Fibroblast of gingiva (primary cell): ENCODE results near the gene ROBO1.

Source experiments
- DNase-seq: peaks from one replicate; pipeline ENCODE4 v3.0.0-alpha.2; 2011; ENCODE audit warnings: low read depth

Gene ROBO1

GRCh38 chr3:79461129-79461792 lies 306.5 kb downstream of the ROBO1 start:
- peak; percentile 3 for DNase-seq

- DNase-seq: no peak
Measured at GRCh38 chr3:79453600-79453999, 314.2 kb downstream of the ROBO1 start.

- DNase-seq: no peak
Measured at GRCh38 chr3:79436387-79436786, 331.4 kb downstream of the ROBO1 start.

- no peak for DNase-seq
Measured at GRCh38 chr3:79427081-79427480, 340.7 kb downstream of the ROBO1 start.

- no peak for DNase-seq
Measured at GRCh38 chr3:79424811-79425210, 343.0 kb downstream of the ROBO1 start.

- DNase-seq: no peak
Measured at GRCh38 chr3:79423417-79423816, 344.4 kb downstream of the ROBO1 start.

GRCh38 chr3:79421273-79421672 lies 346.5 kb downstream of the ROBO1 start:
- no peak for DNase-seq

GRCh38 chr3:79418855-79419621 lies 348.8 kb downstream of the ROBO1 start:
- DNase-seq: no peak

GRCh38 chr3:79415356-79415755 lies 352.4 kb downstream of the ROBO1 start:
- no peak for DNase-seq

GRCh38 chr3:79414806-79415205 lies 353.0 kb downstream of the ROBO1 start:
- peak; percentile 86 for DNase-seq

- DNase-seq: no peak
Measured at GRCh38 chr3:79414035-79414434, 353.8 kb downstream of the ROBO1 start.

GRCh38 chr3:79412537-79412936 lies 355.3 kb downstream of the ROBO1 start:
- DNase-seq: no peak

- no peak for DNase-seq
Measured at GRCh38 chr3:79410617-79411016, 357.2 kb downstream of the ROBO1 start.

- DNase-seq: no peak
Measured at GRCh38 chr3:79410136-79410535, 357.7 kb downstream of the ROBO1 start.

GRCh38 chr3:79406175-79406574 lies 361.6 kb downstream of the ROBO1 start:
- no peak for DNase-seq

- DNase-seq: no peak
Measured at GRCh38 chr3:79405183-79405582, 362.6 kb downstream of the ROBO1 start.

GRCh38 chr3:79396595-79396994 lies 371.2 kb downstream of the ROBO1 start:
- DNase-seq: no peak

- no peak for DNase-seq
Measured at GRCh38 chr3:79392479-79392878, 375.3 kb downstream of the ROBO1 start.

GRCh38 chr3:79390352-79390751 lies 377.4 kb downstream of the ROBO1 start:
- DNase-seq: no peak

- DNase-seq: no peak
Measured at GRCh38 chr3:79385211-79385610, 382.6 kb downstream of the ROBO1 start.

- DNase-seq: peak; percentile 16
Measured at GRCh38 chr3:79383402-79384012, 384.3 kb downstream of the ROBO1 start.

GRCh38 chr3:79380581-79380980 lies 387.2 kb downstream of the ROBO1 start:
- no peak for DNase-seq

GRCh38 chr3:79378064-79378463 lies 389.7 kb downstream of the ROBO1 start:
- DNase-seq: no peak
